ENCODE measurements around the gene ZNF492. TPM values are rescaled to one million over a fixed set of nuclear protein-coding genes. Genes with fewer than 3 reads are reported as not detected.
"Not testable (repeated sequence)": the region's sequence is repeated elsewhere in the genome, so short reads cannot be mapped to it uniquely, and the experiment has no call there.

The ZNF492 gene
- total RNA-seq, 1 experiment from 2014 or later = not detected

DNA sequence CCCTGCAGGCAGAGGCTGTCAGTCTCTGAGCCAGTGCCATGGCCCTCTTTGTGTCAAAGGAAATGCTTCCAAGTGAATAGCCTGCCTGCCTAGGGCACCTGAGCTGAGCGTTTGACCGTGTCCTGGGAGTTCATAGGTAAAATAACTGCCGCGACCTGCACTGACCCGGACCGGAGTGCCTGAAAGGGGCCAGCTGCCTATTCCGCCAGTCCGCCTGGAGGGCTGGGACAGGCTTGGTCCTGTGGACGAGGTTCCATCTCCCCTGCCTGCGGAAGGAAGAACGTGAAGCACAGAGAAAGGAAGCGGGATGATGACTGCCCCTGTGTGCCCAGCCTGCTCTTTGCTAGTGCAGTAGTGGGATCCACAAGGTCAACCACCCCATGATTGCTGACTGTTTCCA, 17.5 kb upstream of the ZNF492 start:
- Histone ChIP-seq H2BK120ac (ENCODE audit: low read depth, low read length, poor library complexity, severe bottlenecking) (no peak overlapping the region), H2AFZ (ENCODE audit: low read length) (no peak overlapping the region), H2AK5ac (ENCODE audit: insufficient read length, low read length) (no peak overlapping the region), H2BK15ac (ENCODE audit: low read depth, low read length) (no peak overlapping the region), H3K4me2 (ENCODE audit: insufficient read depth, insufficient read length, low read length) (no peak overlapping the region), H3K79me1 (ENCODE audit: insufficient read depth, low read depth, low read length, poor library complexity, severe bottlenecking) (no peaks in the 10 kb centered on the region), H3K14ac (ENCODE audit: insufficient read depth, low read length) (no peak overlapping the region), H2BK20ac (ENCODE audit: low read depth, low read length, poor library complexity, severe bottlenecking) (no peak overlapping the region), H3K4ac (ENCODE audit: low read depth, low read length) (no peak overlapping the region), H3K9ac (ENCODE audit: extremely low read depth, insufficient read length, low read length) (no peak overlapping the region), H2BK5ac (ENCODE audit: insufficient read length, low read length) (no peak overlapping the region), H4K8ac (replicated peaks; ENCODE audit: insufficient read length, low read depth, low read length) (no peak overlapping the region), H3K79me2 (ENCODE audit: insufficient read depth, low read length) (no peaks in the 10 kb centered on the region), H3K23ac (ENCODE audit: insufficient read length, low read depth, low read length) (no peak overlapping the region), H2BK12ac (ENCODE audit: insufficient read length, low read depth, low read length) (no peak overlapping the region), H3T11ph (ENCODE audit: low read length) (no peak overlapping the region), H3K18ac (ENCODE audit: insufficient read length, low read depth, low read length) (no peak overlapping the region), H3K23me2 (ENCODE audit: insufficient read length, low read depth, low read length, poor library complexity, severe bottlenecking) (no peaks in the 10 kb centered on the region), H3K27ac (ENCODE audit: insufficient read length, low read depth, low read length) (no peak overlapping the region), H3K9me3 (ENCODE audit: control insufficient read depth, low read depth, low read length) (peaks cover 85% of the 10 kb centered on the region), H3K27me3 (ENCODE audit: insufficient read depth, low read length) (no peaks in the 10 kb centered on the region), H4K20me1 (ENCODE audit: control insufficient read depth, insufficient read depth, insufficient read length) (no peaks in the 10 kb centered on the region), H4K5ac (ENCODE audit: insufficient read length, low read depth, low read length) (no peak overlapping the region), H4K91ac (ENCODE audit: insufficient read length, low read depth, low read length) (no peak overlapping the region), H3K4me1 (ENCODE audit: insufficient read depth, low read length) (no peaks in the 10 kb centered on the region), H3K56ac (ENCODE audit: insufficient read length, low read depth, low read length) (no peak overlapping the region)
- no peaks in the 10 kb centered on the region for H3K4me1 Mint-ChIP-seq
- peaks cover 17 to 26% (median 17%) of the 10 kb centered on the region in 3 experiments; a peak in 6 of 7 replicates for H3K36me3 Mint-ChIP-seq (ENCODE audit: insufficient read depth in 1 of 3, low read depth in 3 of 3)
- no peak overlapping the region for H3K4me3 Mint-ChIP-seq
- TF ChIP-seq, protein P1, sequence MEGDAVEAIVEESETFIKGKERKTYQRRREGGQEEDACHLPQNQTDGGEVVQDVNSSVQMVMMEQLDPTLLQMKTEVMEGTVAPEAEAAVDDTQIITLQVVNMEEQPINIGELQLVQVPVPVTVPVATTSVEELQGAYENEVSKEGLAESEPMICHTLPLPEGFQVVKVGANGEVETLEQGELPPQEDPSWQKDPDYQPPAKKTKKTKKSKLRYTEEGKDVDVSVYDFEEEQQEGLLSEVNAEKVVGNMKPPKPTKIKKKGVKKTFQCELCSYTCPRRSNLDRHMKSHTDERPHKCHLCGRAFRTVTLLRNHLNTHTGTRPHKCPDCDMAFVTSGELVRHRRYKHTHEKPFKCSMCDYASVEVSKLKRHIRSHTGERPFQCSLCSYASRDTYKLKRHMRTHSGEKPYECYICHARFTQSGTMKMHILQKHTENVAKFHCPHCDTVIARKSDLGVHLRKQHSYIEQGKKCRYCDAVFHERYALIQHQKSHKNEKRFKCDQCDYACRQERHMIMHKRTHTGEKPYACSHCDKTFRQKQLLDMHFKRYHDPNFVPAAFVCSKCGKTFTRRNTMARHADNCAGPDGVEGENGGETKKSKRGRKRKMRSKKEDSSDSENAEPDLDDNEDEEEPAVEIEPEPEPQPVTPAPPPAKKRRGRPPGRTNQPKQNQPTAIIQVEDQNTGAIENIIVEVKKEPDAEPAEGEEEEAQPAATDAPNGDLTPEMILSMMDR (conservative IDR thresholded peaks at IDR 0.05) = no peak
- peaks cover 3% of the 10 kb centered on the region; the same call in 1 of the 2 replicates for H3K27me3 Mint-ChIP-seq (ENCODE audit: low read depth)
- no CpG with 5 or more reads among the region's 12 CpGs for WGBS (ENCODE audit: extremely low coverage, insufficient read length, low lambda C conversion rate)
- no peak for DNase-seq
- H3K27ac Mint-ChIP-seq = no peak overlapping the region
- H3K9me3 Mint-ChIP-seq = peaks cover 92 to 95% of the 10 kb centered on the region in 2 experiments

DNA sequence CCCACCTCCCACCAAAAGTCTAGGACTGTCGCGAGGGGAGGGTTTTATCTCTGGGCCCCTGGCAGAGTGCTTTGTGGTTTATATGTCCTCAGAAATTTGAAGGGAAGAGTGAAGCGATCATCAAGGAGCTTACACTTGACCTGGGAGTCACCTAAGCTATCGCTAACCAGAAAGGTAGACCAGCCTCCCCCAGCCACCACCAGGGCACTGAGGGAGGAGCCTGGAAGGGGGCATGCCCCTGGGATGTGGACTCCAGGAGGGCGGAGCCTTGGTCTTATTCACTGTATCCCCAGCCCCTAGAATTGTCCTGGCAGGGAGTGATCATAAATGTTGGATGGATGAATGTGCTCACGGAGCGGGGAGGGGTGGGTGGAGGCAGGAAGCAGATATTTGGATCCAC, 16.9 kb upstream of the ZNF492 start:
- not testable (repeated sequence) for H3K27me3 Mint-ChIP-seq (ENCODE audit: low read depth); H3K27ac Mint-ChIP-seq; H2AK5ac ChIP-seq (ENCODE audit: insufficient read length, low read length); H3K27me3 ChIP-seq (ENCODE audit: insufficient read depth, low read length); H3K18ac ChIP-seq (ENCODE audit: insufficient read length, low read depth, low read length); H3K4ac ChIP-seq (ENCODE audit: low read depth, low read length); H3K9ac ChIP-seq (ENCODE audit: extremely low read depth, insufficient read length, low read length); H4K91ac ChIP-seq (ENCODE audit: insufficient read length, low read depth, low read length); H2BK12ac ChIP-seq (ENCODE audit: insufficient read length, low read depth, low read length); H3K4me2 ChIP-seq (ENCODE audit: insufficient read depth, insufficient read length, low read length); H2BK120ac ChIP-seq (ENCODE audit: low read depth, low read length, poor library complexity, severe bottlenecking); H4K8ac ChIP-seq (replicated peaks; ENCODE audit: insufficient read length, low read depth, low read length); DNase-seq; H3K27ac ChIP-seq (ENCODE audit: insufficient read length, low read depth, low read length); H3K14ac ChIP-seq (ENCODE audit: insufficient read depth, low read length); H3K79me1 ChIP-seq (ENCODE audit: insufficient read depth, low read depth, low read length, poor library complexity, severe bottlenecking); H3K23ac ChIP-seq (ENCODE audit: insufficient read length, low read depth, low read length); H2BK15ac ChIP-seq (ENCODE audit: low read depth, low read length); H3K56ac ChIP-seq (ENCODE audit: insufficient read length, low read depth, low read length); H4K20me1 ChIP-seq (ENCODE audit: control insufficient read depth, insufficient read depth, insufficient read length); H3K79me2 ChIP-seq (ENCODE audit: insufficient read depth, low read length); H3K23me2 ChIP-seq (ENCODE audit: insufficient read length, low read depth, low read length, poor library complexity, severe bottlenecking); H3T11ph ChIP-seq (ENCODE audit: low read length); H2AFZ ChIP-seq (ENCODE audit: low read length); H2BK5ac ChIP-seq (ENCODE audit: insufficient read length, low read length); H2BK20ac ChIP-seq (ENCODE audit: low read depth, low read length, poor library complexity, severe bottlenecking); H3K4me3 Mint-ChIP-seq; H4K5ac ChIP-seq (ENCODE audit: insufficient read length, low read depth, low read length); H3K4me1 Mint-ChIP-seq; H3K4me1 ChIP-seq (ENCODE audit: insufficient read depth, low read length)
- Mint-ChIP-seq H3K9me3 (peaks cover 92 to 95% of the 10 kb centered on the region in 2 experiments), H3K36me3 (ENCODE audit: insufficient read depth in 1 of 3, low read depth in 3 of 3) (peaks cover 14 to 22% (median 14%) of the 10 kb centered on the region in 3 experiments; a peak in 6 of 7 replicates)
- no CpG with 5 or more reads among the region's 7 CpGs for WGBS (ENCODE audit: extremely low coverage, insufficient read length, low lambda C conversion rate)
- H3K9me3 ChIP-seq (ENCODE audit: control insufficient read depth, low read depth, low read length) = peaks cover 85% of the 10 kb centered on the region
